ENCODE measurements around the gene NPAS3.

Gene NPAS3

DNA sequence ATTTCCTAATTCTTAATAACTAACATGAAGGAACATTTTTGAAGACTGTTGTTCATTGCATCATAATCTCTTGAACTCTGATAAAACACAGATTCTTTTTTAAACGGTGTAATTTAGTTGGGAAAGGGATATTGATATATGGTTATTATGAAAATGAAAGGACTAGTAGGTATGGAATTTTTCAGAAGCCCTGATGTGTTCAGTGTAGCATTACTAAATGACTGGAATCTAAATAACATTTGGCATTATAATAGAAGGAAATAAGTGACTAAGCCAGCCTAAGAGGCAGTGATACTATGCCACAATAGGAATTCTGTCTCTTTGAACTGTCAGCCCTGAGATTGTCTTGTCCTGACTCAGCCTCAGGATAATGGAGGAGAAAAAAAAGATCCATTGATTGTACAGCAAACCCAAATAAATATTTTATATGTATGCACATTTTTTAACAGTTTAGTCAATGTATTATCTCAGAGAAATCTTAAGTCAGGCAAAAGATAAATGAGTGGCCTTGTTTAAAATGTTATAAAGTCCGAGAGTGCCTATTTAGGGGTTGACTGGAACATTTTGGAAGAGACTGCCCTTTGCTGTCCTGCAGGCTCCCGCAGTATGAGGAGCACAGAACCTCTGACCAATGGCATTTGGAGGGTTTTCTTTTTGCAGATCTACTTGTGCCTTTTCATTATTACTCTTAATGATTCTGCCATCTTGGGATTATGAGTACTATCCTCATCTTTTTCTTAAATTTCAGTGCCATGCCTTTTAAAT is 741.0 kb downstream of the NPAS3 start:
- no peak for DNase-seq (ENCODE audit: low read depth)

DNA sequence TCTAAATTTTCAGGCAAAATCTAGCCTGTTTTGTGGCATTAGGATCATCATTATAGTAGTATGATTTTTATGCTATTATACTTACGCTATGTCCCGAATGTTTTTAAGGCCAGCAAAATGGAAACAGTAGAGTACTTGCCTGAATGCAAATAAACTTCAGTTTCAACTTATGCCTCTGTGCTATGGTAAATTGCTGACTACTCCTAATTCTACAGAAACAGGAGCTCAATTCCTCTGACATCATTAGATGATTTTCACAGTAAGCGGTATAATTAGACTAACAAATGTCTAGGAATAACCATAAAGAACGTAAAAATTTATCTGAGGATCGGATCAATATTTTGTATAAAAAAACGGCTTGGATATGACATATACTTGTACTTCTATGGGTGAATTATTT is 742.2 kb downstream of the NPAS3 start:
- no peak for DNase-seq (ENCODE audit: low read depth)

DNA sequence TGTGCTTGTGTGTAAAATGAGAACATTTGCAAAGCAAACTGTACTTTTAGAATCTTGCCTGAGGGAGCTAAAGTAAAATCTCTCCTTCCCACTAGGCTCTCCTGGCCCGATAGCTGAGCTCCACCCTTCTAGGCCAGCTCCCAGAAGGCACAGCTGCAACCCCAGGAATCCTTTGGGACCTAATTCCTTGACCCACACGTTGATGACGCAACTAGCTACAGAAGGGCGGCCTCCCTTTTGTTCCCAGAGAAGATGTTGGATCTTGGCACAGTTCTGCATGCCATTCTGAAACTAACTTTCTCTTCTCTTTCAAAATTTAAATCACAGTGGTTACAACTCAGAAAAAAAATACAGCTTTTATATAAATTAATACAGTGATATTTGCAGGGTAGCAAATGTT is 744.1 kb downstream of the NPAS3 start:
- no peak for DNase-seq (ENCODE audit: low read depth)

DNA sequence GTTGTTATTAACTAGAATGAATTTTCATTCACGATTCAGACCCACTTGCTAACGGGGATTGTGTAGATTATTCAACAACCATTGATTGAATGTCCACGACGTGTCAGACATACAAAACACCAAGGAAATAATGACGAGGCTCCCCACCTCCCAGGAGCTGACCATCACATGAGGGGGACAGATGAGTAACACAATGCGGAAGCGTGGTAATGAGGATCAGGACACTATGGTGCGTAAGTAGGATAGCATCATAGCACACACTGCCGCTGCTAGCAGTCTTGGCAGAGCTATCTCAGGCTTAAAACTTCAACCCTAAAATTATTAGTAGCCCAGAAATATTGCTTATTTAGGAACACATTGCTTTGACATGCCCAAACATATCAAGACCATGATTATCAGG is 746.3 kb downstream of the NPAS3 start:
- no peak for DNase-seq (ENCODE audit: low read depth)

DNA sequence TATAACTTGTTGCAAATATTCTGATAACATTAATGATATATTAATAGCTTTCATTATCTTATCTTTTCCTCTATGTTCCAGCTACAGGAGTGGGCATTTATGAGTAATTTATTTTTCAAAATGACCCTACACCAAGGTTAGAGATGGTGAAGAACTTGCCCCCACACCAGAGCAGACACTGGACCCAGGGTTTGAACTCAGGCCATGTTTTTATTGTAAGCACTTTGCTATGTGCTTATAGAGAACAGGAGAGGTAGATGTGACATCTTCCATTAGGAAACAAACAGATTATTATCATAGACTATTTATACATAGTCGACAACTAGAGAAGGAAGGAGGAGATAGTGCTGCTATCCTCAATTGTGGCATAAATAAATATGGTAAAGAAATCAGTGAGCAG is 747.0 kb downstream of the NPAS3 start:
- DNase-seq (ENCODE audit: low read depth), result no peak

DNA sequence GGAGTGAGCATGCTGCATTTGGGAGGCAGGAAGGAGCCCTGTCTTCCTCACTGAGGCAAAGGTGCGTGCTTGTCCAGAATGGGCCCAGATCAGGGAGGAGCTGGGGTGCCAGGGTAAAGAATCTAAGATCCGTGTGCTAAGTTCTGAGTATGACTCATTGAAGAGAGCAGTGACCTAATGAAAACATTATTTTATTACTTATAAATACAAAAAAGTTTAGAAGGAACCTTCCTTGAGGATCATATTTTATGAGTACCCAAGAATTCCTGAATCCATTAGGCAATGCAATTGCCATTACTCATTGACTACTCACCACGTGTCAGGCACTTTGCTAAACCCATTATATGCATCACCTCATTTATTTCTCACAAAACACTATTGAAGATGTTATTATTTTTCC is 747.5 kb downstream of the NPAS3 start:
- no peak for DNase-seq (ENCODE audit: low read depth)

DNA sequence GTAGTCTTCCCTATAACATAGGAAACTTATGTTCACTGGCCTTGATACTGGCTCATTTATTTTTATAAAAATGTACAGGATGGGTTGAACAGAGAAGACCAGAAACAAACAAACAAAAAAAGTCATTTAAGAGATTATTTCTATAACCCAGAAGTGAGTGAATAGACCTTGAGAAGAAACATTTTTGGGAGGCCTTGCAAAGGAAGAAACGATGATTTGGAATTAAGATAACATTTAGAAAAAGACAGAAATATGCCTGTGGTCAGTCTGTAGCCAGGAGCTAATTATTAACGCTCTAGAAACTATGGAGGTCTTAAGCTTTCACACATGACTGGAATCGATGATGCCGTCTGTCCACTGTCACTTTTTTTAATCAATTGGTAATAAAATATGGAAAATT is 748.2 kb downstream of the NPAS3 start:
- no peak for DNase-seq (ENCODE audit: low read depth)

DNA sequence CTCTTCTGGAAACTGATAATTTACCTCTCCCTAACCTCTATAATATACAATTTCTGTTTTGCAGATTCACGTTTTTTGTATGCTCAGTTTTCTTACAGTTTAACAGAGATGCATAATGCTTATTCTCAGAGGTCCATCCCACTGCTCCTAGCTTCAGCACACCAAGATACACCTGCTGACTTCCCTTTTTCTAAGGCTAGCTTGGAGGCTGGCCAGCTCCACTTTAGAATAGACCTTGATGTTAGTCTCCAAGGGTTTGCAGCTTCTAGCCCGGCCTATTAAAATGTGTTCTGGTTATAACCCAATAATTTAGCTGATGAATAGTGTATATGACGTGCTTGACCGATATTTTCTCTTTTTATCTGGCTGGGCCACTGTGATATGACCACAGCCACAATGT is 751.0 kb downstream of the NPAS3 start:
- no peak for DNase-seq (ENCODE audit: low read depth)

DNA sequence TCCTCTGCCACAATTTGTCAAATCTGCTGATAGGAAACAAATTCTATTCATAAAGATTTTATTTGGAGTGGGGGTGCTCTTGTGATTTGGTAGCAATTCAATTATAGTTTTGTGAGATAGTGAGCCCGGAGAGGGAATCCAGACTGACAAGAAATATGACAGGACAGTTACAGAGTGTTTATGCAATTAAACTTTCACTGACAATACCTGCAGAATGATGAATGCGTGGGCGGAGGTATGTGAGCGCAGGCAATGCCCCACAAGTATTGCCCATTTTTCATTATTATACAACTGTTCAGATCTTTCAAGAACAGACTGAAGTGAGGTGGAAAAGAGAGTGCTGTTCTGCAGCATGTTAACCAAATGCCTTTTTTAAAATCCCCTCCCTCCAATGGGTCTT is 753.2 kb downstream of the NPAS3 start:
- DNase-seq (ENCODE audit: low read depth), result no peak

DNA sequence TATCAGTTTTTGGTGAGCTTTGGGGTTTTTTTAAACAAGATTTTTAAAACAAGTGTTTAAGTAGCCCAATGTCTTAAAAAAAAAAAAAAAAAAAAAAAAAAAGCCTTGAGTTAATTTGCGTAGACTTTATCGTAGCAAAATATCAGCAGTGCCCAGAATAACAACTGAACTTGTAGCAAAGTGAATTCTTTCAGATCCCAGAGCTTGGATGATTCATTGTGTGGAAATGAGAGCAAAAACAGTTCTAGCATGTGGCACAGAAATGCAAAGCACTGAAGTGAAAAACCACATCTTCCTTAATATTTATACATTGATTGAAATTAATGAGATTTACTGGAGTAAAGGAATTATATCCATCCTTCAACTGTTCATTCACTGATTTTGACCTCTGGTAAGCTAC is 754.1 kb downstream of the NPAS3 start:
- DNase-seq (ENCODE audit: low read depth), result no peak

DNA sequence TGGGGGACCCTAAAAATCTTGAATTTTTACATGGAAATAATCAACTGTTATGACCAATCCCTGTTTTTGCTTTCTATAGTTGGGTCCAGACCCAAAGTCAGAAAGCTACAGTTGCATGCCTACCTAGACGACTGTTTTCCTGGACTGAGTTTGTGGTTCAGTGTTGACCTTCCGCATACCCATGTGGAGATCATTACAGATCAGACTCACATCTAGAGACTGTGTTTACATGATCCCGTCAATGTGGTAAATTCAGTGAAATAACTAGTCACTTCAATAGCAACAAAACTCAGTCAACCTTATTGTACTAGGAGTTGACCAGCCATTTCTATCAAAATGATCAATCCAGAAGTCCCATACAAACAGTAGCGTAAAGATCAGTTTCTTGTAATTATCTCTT is 754.6 kb downstream of the NPAS3 start:
- DNase-seq (ENCODE audit: low read depth), result no peak

DNA sequence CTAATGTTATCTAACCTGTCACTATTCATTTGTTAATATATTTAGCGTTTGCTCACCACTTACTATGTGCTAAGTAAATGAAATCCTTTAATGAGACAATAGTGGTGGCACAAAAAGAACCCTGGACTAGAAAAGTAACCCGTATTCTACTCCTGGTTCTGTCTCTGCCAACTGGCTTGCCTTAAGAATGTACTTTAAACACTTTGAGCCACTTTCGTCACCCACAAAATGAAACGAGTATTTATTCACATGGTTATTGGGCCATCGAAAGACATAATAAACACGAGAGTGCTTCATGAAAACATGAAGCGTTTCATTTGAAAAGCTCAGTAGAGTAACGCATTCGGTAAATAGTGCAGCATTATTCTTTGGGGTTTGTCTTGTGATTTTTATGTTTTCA is 757.5 kb downstream of the NPAS3 start:
- DNase-seq (ENCODE audit: low read depth), result no peak

DNA sequence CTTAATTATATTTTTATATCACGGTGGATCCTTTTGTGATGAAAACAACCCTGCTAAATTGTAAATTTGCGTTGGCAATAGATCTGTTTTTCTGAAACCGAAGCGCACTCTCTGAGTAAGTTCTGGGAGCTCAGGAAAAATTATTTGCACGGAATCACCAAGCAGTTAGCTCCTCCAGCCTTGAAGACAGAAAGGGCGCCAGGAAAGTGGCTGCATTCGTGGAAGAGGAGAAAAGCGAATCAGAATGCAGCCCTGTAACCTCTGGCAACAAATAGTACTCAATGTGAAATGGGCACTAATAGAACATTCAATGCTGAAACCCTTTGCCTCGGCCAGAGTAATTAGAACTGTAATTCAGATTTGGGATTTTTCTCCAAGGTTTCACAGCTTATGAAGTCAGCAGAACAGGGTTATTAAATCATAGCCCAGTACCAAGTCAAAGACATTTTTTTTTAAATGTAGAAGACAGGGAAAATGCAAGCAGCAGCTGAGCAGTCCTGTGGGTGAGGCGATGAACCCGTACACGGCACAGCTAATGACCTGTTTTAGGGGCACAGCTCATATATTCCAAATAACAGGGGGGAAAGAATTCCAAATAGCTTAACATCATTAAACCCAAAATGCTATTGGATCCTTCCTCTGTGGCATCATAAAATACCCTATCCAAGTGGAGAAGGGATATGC is 760.8 kb downstream of the NPAS3 start:
- no peak for DNase-seq (ENCODE audit: low read depth)

DNA sequence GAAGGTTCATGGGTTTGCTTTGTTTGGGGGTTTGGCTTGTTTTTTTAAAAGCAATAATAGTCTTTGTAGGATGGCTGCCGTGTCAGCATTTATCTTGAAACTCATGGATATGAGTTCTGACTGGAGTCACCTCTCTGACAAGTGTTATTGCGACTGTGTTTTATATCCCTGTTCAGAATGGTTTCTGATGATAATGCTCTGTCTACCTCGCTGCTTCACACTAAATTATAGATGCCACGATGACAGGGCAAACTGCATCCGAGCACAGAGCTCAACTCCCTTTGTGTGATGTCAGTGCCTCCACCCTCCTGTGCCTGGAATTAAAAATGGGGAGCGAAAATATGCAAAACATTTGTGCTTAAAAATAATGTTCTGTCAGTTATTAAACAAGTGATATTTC is 761.4 kb downstream of the NPAS3 start:
- no peak for DNase-seq (ENCODE audit: low read depth)

DNA sequence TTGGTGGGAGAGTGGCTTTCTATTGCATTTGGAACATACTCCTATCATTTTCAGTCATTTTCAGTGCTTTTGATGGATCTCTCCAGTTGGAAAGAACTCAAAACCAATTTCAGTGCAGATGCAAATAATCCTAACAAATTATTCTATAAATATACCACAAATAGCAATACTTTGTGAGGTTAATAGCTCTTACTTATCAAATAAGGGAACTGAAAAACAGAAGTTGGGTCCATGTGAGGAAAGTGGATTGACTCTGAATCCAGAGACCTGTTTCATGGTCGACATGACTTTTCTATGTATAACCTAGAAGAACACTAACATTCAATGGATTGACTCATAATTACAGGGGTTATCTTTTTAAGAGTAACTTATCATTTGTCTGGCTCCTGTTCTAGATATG is 763.6 kb downstream of the NPAS3 start:
- DNase-seq (ENCODE audit: low read depth), result no peak

DNA sequence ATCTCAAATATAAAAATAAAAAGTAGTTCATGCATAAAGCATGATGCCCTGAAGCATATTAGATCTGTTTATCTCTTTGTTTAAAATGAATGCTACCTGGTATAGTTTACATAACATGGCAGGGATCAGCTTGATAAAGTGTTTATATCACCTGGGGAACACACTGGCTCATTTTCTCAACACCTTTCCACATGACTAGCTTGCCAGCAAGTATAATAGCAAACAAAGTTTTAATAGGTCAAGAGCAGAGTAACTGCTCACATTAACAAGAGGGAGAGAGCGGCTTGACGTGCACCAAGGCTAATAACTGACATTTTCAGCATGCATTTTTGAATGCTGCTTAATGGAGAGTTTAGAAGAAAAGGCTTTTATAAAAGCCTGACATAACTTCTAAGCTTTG is 765.8 kb downstream of the NPAS3 start:
- DNase-seq (ENCODE audit: low read depth), result no peak

DNA sequence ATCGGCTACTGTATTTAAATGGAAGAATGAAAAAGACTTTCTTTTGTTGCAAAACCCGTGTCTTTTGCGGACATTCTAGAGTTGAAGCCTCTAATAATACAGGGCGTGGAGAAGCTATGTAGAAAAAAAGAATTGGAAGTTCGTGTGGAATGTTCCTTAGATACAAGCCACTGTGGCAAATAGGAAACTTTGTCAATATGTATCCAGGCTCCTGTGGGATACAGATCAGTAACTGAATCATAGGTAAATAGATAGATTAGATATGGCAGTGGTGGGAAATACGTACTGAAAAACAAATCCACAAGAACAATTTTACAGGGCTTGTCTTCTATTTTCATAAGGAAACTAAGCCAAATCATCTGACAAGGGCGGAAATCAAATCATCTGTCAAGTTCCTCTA is 766.8 kb downstream of the NPAS3 start:
- no peak for DNase-seq (ENCODE audit: low read depth)

DNA sequence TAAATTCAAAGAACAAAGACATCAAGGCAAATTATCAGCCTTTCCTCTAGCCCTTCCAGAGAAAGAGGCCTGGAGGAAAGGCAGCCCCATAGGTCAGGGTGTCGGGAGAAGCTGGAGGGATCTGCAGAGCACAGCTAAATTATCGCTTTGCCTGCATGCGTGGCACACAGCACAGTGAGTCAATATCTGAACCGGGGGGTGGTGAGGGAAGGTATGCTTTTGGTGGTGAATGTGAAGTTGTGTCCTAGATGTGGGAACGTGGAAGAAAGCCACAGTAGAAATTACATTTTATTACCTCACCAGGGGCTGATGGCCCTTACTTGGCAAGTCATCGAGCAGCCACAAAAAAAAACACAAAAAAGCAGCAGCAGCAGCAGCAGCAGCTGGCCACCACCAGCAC is 769.0 kb downstream of the NPAS3 start:
- no peak for DNase-seq (ENCODE audit: low read depth)

DNA sequence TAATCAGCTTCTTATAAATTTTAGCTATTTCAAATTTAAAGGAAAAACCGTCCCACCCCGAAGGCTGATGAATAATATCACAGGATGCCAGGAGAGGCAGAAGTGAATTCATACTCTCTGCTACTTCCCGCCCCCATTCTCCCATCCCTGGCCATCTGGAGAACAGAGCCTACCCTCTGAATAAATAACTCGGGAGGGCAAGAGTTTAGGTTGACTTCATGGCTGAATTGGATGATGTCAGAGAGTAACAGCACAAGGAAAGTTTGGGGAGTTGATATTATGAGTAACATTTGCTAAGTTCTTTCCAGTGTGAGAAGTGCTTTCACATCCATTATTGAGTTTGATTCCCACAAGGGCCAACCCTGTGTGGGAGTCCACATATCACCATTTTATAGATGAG is 770.6 kb downstream of the NPAS3 start:
- no peak for DNase-seq (ENCODE audit: low read depth)

DNA sequence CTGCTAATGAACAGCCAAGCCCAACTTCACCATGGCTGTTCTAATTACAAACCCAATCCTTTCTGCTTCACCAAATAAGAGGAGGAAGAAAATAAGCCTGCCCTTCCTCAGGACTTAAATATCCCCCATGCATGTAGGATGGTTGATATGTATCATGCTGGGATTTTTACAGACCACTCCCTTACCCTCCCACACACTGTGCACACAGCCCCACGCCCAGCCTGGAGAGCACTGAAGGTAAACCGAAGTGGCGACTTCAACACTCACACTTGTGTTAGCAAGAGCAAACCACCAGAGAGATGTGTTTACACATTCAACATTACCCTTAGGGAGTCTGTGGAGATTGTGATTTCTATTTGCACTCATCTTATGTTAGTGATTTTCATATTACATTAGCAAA is 771.0 kb downstream of the NPAS3 start:
- DNase-seq (ENCODE audit: low read depth), result no peak

DNA sequence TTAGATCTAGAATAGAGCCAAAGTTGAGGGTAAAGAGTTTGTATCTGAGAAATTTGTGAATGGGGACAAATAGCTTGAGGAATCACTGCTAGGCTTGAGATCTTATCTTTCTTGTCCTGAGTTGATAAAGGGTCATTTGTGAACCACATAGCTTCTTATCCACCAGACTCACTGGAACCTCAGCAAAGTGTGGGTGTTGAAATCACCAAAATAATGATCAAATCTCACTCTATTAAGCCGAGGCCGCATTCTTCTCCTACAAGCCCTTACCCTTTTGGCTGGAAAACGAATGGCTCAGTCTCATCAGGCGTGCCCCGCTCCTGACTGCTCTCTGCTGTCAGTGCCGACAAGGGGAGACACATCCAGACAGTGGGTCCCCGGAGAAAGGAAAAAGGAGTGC is 771.6 kb downstream of the NPAS3 start:
- no peak for DNase-seq (ENCODE audit: low read depth)

DNA sequence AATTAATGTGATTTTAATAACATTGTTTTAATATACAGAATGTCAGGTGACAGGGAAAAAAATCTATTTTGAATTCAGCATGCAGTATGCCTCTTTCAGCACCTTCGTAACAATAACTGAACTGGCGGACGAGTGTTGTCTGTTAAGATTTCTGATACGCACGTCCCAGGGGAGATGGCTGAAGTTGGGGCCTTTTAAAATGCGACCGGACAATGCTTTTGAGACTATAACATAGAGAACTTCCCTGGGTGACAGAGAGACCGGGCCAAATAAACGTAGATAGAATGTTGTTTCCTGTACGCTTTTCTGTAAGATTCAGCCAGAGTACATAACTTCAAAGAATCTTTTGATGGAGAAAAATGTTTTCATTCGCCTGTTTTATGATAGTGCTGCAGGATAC is 772.5 kb downstream of the NPAS3 start:
- no peak for DNase-seq (ENCODE audit: low read depth)

DNA sequence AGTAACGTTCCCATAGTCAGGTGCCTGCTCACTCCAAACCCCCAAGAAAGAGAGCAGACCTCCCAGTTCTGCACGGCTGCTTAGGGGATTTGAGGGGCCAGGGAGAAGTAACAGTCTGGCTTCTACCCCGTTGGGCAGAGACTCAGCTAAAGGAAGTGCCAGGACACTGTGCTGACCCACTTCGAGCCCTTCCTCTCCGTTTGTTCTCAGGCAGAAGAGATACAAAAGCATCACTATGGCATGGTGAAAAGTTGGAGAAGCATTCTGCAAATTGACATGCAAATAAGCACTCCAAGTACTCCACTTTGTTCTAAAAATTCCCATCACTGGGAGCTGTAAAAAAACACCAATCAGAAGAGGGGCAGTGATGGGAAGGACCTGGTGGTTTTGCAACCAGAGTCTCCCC is 773.1 kb downstream of the NPAS3 start:
- no peak for DNase-seq (ENCODE audit: low read depth)
